Effector memory CD4-positive, alpha-beta T cell (primary cell): ENCODE data around the gene GABRR2.
A peak's percentile ranks its signal among the peaks of the same experiment; 100 is the strongest.

Experiments used
- DNase-seq, 3 donors: peaks; one replicate each; pipeline ENCODE4 v3.0.0-alpha.2; 2020
- H3K27ac ChIP-seq: 2 replicates; pipeline ENCODE4 v1.7.0; 2013; ENCODE audit warnings: mild to moderate bottlenecking, low read length, moderate library complexity; ENCODE audit not compliant: insufficient read depth, poor library complexity, severe bottlenecking
- H3K27me3 ChIP-seq: replicated peaks from 2 replicates; pipeline ENCODE4 v1.7.0; 2013; ENCODE audit warnings: mild to moderate bottlenecking, low read length; ENCODE audit not compliant: insufficient read depth, control insufficient read depth, poor library complexity, severe bottlenecking
- H3K36me3 ChIP-seq: 2 replicates; pipeline ENCODE4 v1.7.0; 2013; ENCODE audit warnings: mild to moderate bottlenecking, low read length, moderate library complexity; ENCODE audit not compliant: control insufficient read depth, insufficient read depth
- H3K4me1 ChIP-seq: 2 replicates; pipeline ENCODE4 v1.7.0; 2013; ENCODE audit warnings: low read length, mild to moderate bottlenecking; ENCODE audit not compliant: control insufficient read depth, insufficient read depth, poor library complexity, severe bottlenecking
- H3K4me3 ChIP-seq: 2 replicates; pipeline ENCODE4 v1.7.0; 2013; ENCODE audit warnings: low read length, low read depth, mild to moderate bottlenecking; ENCODE audit not compliant: insufficient read depth, poor library complexity, severe bottlenecking
- H3K9me3 ChIP-seq: 2 replicates; pipeline ENCODE4 v1.7.0; 2013; ENCODE audit warnings: mild to moderate bottlenecking, low read length, moderate library complexity; ENCODE audit not compliant: control insufficient read depth

The GABRR2 gene

DNA sequence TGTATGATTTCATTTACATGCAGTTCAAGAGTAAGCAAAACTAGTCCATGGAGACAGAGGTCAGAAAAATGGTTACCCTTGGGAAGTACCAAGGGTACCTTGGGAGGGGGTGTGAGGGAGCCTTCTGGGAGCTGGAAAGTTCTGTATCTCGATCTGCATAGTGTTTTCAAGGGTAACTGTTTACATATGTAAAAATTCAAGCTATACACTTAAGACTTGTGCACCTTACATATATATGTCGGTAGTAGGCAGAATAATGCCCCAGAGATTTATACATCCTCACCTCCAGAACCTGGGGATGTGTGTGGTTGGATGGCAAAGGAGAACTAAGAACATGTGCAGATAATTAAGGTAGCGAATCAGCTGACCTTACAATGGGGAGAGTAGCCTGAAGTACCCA lies 31.0 kb downstream of the GABRR2 start:
- Histone ChIP-seq H3K9me3 (no peaks in the 10 kb centered on the region), H3K27me3 (no peaks in the 10 kb centered on the region)
- DNase-seq, result no peak

GRCh38 chr6:89282749-89283148 lies 32.4 kb downstream of the GABRR2 start:
- no peak for DNase-seq
- no peaks in the 10 kb centered on the region for H3K36me3 ChIP-seq
- no peaks in the 10 kb centered on the region for H3K4me1 ChIP-seq
- H3K27me3 ChIP-seq, result no peaks in the 10 kb centered on the region
- H3K9me3 ChIP-seq, result no peaks in the 10 kb centered on the region
- H3K27ac ChIP-seq, result no peak overlapping the region
- no peak overlapping the region for H3K4me3 ChIP-seq

More for the DNA sequence above, 31.0 kb downstream of the GABRR2 start:
- H3K4me1 ChIP-seq, result no peaks in the 10 kb centered on the region
- no peaks in the 10 kb centered on the region for H3K36me3 ChIP-seq
- H3K4me3 ChIP-seq, result no peak overlapping the region
- H3K27ac ChIP-seq, result no peak overlapping the region

- H3K27me3 ChIP-seq, result no peaks in the 10 kb centered on the region
- no peak overlapping the region for H3K4me3 ChIP-seq
- no peaks in the 10 kb centered on the region for H3K4me1 ChIP-seq
- no peaks in the 10 kb centered on the region for H3K9me3 ChIP-seq
- DNase-seq, result peak; percentile 8 to 26 (median 12)
- H3K27ac ChIP-seq, result no peak overlapping the region
- H3K36me3 ChIP-seq, result no peaks in the 10 kb centered on the region
Measured at GRCh38 chr6:89281779-89282246, 33.3 kb downstream of the GABRR2 start.

DNA sequence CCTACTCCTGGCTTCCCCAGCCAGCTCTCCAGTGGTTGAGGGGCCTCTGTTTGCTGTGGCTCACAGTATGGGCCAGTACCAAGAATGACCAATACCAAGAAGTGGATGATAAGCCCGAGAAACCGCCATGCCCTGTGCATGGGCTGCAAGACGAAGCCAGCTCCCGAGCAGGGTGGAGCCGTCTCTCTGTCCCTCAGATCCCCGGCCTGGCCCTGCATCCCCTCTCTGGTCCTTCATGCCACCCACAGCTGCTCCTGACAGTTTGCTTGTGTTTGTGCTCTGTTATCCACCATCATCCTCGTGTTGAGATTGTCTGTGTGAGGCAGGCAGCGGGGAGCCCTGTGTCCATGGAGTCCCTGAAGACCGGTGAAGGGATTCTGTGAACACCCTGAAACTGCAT lies 36.1 kb downstream of the GABRR2 start:
- H3K27me3 ChIP-seq, result no peaks in the 10 kb centered on the region
- no peak for DNase-seq
- H3K27ac ChIP-seq, result no peak overlapping the region
- H3K36me3 ChIP-seq, result no peaks in the 10 kb centered on the region
- no peaks in the 10 kb centered on the region for H3K4me1 ChIP-seq
- no peak overlapping the region for H3K4me3 ChIP-seq
- no peaks in the 10 kb centered on the region for H3K9me3 ChIP-seq

GRCh38 chr6:89275900-89276299 lies 39.2 kb downstream of the GABRR2 start:
- Histone ChIP-seq H3K27me3 (no peaks in the 10 kb centered on the region), H3K27ac (no peak overlapping the region), H3K4me3 (no peak overlapping the region), H3K36me3 (no peaks in the 10 kb centered on the region), H3K4me1 (no peaks in the 10 kb centered on the region), H3K9me3 (no peaks in the 10 kb centered on the region)
- no peak for DNase-seq

- H3K27me3 ChIP-seq, result no peaks in the 10 kb centered on the region
- no peak overlapping the region for H3K4me3 ChIP-seq
- no peaks in the 10 kb centered on the region for H3K9me3 ChIP-seq
- no peak for DNase-seq
- H3K27ac ChIP-seq, result no peak overlapping the region
- H3K36me3 ChIP-seq, result no peaks in the 10 kb centered on the region
- no peaks in the 10 kb centered on the region for H3K4me1 ChIP-seq
Measured at GRCh38 chr6:89273816-89274215, 41.3 kb downstream of the GABRR2 start.

DNA sequence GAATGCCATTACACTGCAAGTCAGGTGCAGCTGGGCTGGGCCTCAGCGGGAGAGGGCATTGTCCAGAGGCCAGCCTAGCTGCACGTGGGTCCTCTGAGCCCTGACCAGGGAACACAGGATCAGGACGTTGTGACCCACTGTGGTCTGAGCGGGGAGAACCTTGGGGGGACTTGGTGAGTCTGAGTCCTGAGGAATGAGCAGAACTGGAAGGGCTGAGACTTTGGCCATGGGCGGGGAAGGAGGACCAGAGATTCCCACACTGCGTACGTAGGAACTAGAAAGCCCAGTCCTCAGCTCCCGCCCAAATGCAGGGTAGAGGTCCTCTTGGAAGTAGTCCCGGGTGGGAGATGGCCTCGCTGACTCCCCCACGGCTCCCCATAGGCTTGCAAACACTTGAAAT lies 42.5 kb downstream of the GABRR2 start:
- Histone ChIP-seq H3K9me3 (no peaks in the 10 kb centered on the region), H3K4me3 (no peak overlapping the region), H3K36me3 (no peaks in the 10 kb centered on the region), H3K27me3 (no peaks in the 10 kb centered on the region), H3K4me1 (no peaks in the 10 kb centered on the region), H3K27ac (no peak overlapping the region)
- DNase-seq, result no peak

DNA sequence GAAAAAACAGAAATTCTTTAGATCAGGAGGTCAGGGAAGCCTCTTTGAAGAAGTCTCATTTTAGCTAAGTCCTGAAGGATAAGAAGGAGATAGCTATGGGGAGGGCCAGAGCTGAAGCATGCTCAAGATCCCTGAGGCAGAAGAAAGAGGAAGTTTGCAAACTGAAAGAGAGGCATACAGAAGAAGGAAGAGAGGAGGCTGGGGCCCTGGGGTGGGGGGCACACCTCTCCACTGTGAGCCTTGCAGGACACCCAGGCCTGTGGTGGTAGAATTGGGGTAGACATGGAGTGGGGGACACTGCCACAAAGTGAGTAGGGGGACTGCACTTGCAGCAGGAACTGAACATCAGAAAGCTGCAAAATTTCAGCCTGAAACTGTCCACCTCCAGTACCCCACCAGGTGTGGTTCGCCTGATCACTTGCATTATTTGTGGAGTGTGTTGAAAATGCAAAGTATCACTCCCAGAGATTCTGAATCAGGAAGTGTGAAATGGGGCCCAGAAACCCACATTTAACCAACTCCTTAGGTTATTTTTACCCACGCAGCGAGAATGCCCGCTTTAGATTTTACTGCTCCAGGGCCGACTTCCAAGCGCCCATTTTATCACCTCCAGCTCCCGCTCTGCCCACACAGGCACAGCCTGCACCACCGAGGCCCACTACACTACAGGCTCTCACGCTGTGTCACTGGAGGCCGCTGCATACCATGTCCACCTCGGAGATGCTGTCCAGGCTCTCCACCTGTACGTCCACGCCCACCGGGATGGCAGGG lies 44.0 kb downstream of the GABRR2 start:
- no peak overlapping the region for H3K4me3 ChIP-seq
- DNase-seq, result no peak
- H3K36me3 ChIP-seq, result no peaks in the 10 kb centered on the region
- H3K27ac ChIP-seq, result no peak overlapping the region
- no peaks in the 10 kb centered on the region for H3K4me1 ChIP-seq
- H3K9me3 ChIP-seq, result no peaks in the 10 kb centered on the region
- H3K27me3 ChIP-seq, result no peaks in the 10 kb centered on the region

DNA sequence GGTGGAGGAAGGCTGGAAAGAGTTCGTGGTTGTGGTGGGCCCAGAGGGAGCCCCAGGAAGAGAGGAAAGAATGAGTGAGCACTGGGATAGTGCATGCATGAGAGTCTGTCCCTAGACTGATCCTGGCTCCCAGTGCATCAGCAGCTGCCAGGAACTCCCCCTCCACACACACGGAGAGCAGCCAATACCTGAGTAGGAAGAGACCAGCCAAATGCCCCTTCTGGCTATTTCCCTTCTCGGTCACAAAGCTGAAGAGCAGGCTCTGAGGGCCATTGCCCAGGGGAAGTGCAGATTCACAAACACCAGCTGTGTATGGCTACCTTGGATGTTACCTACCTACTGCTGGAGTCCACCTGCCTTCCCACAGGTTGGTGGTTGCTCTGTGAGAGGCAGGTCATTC lies 45.1 kb downstream of the GABRR2 start:
- no peak for DNase-seq

GRCh38 chr6:89269252-89269651 lies 45.8 kb downstream of the GABRR2 start:
- no peaks in the 10 kb centered on the region for H3K27me3 ChIP-seq
- H3K4me1 ChIP-seq, result no peaks in the 10 kb centered on the region
- H3K36me3 ChIP-seq, result no peaks in the 10 kb centered on the region
- no peak for DNase-seq
- no peaks in the 10 kb centered on the region for H3K9me3 ChIP-seq
- no peak overlapping the region for H3K4me3 ChIP-seq
- no peak overlapping the region for H3K27ac ChIP-seq

More for the DNA sequence above, 45.1 kb downstream of the GABRR2 start:
- H3K4me3 ChIP-seq, result no peak overlapping the region
- no peaks in the 10 kb centered on the region for H3K27me3 ChIP-seq
- no peaks in the 10 kb centered on the region for H3K9me3 ChIP-seq
- no peaks in the 10 kb centered on the region for H3K4me1 ChIP-seq
- H3K27ac ChIP-seq, result no peak overlapping the region
- H3K36me3 ChIP-seq, result no peaks in the 10 kb centered on the region
